Vagina (tissue), 2 donors: ENCODE data around the gene DCANP1.

ENCODE experiments used
- CTCF ChIP-seq, 3 experiments: fragments of 450-650 bp in 2 of 3; fragments of 200-600 bp in 1 of 3; sonication (generic) in 1 of 3; IDR thresholded peaks; one replicate each; pipeline ENCODE4 v1.5.1; 2017 to 2019; ENCODE audit warnings: antibody characterized with exemption in 3 of 3, mild to moderate bottlenecking in 2 of 3, moderate library complexity in 2 of 3
- POLR2A ChIP-seq, 2 donors: fragments of 450-650 bp; IDR thresholded peaks; one replicate each; pipeline ENCODE4 v1.6.1; 2017; ENCODE audit warnings: antibody characterized with exemption in 2 of 2, mild to moderate bottlenecking in 2 of 2, moderate library complexity in 2 of 2

GRCh38 chr5:135430135-135430437, 17.1 kb downstream of the DCANP1 start:
- TF ChIP-seq CTCF (IDR thresholded peaks at IDR 0.05), result no peak
- no peak for TF ChIP-seq POLR2A (IDR thresholded peaks at IDR 0.05)
